Retinal pigment epithelial cell (primary cell): ENCODE data around the gene PM20D1.

Experiments used
- DNase-seq: peaks from one replicate; pipeline ENCODE4 v3.0.0-alpha.2; 2010; ENCODE audit warnings: low read depth
- H3K4me3 ChIP-seq: 2 replicates; pipeline ENCODE4 v1.5.1; 2011; ENCODE audit warnings: mild to moderate bottlenecking, low read length, control low read depth, moderate library complexity
- CTCF ChIP-seq: conservative IDR thresholded peaks from 2 replicates; pipeline ENCODE4 v1.5.1; 2011; ENCODE audit warnings: low read depth, low read length, control low read depth, inconsistent platforms

Gene PM20D1

DNA sequence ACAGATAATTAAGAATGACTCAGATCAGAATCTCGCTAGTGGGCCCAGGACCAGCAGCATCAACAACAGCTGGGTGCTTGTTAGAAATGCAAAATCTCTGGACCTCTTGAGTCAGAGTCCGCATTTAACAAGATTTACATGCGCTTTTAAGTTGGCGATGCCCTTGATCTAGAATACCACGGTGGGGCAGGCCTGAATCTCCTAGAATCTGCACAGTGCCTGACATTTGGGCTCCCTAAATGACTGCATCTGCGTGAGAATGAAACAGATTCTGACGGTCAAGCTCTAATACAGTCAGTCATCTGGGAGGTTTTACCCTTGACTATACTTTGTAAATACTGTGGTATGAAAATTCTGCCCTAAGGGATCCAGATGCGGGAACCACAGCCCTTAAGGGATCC is 57.5 kb downstream of the PM20D1 start:
- H3K4me3 ChIP-seq: no peak overlapping the region
- no peak for DNase-seq
- TF ChIP-seq CTCF: no peak

DNA sequence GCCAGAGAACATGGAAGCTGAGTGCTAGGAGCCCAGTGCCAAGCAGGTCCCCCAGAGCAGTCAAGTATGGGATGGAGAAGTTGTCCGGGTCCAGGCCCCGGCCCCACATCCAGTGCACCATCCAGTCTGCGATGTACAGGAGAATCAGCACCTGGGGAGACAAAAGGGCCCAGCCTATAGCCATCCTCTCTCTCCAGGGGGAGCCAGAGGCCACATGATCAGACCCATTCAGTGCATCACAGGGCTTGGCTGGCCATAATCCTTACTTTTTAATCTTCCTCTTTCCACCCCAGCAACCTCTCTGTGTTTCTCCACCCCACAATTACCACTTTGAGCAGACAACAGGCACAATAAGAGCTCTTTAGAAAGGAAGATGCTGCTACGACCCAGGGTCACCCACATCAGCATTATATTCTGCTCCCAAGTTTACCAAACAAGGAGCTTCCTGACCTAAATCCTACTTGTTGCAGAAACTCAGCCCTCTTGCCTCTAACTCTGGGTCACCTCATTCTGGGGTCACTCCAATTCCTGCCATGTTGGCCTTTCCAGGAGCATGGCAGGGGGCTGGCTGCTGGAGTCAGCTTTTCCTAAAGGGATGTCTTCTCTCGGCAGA is 58.3 kb downstream of the PM20D1 start:
- no peak for DNase-seq

GRCh38 chr1:205787287-205787916 is 62.5 kb downstream of the PM20D1 start:
- TF ChIP-seq CTCF: no peak
- DNase-seq: no peak
- no peak overlapping the region for H3K4me3 ChIP-seq

More for the DNA sequence above, 58.3 kb downstream of the PM20D1 start:
- peak; percentile 92 for TF ChIP-seq CTCF
- no peak overlapping the region for H3K4me3 ChIP-seq

- DNase-seq: no peak
- TF ChIP-seq CTCF: no peak
- H3K4me3 ChIP-seq: no peak overlapping the region
These were observed 63.3 kb downstream of the PM20D1 start for GRCh38 chr1:205786601-205787000.

- DNase-seq: no peak
- no peak overlapping the region for H3K4me3 ChIP-seq
- no peak for TF ChIP-seq CTCF
These were observed 64.5 kb downstream of the PM20D1 start for GRCh38 chr1:205785446-205785845.

DNA sequence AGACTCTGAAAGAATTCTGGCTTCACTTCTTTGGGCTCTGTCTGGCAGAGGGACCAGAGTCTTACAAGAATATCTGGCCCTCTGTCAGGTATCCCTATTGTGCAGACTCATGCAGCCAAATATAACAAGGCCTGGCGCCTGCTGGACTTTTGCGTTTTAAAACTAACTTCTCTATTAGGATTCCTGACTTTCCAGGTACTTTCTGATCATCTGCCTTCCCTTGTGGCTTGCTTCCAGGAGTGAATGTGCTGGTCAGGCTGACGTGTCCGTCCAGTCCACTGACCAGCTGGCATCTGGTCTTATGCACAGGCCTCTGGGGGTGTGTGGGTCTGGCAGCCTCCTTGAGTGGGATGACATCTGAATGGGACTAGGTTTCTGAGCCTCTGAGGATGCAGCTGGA is 66.0 kb downstream of the PM20D1 start:
- H3K4me3 ChIP-seq: no peak overlapping the region
- no peak for TF ChIP-seq CTCF
- no peak for DNase-seq

GRCh38 chr1:205783433-205783795 is 66.5 kb downstream of the PM20D1 start:
- H3K4me3 ChIP-seq: no peak overlapping the region
- TF ChIP-seq CTCF: no peak
- DNase-seq: no peak
